HG02642 (cell line): ENCODE measurements around the gene IL6R.

Experiments used
- ATAC-seq: cut with Tn5 transposase; IDR thresholded peaks from one replicate; pipeline ENCODE4 v1.9.1; 2021; ENCODE audit warnings: mild to moderate bottlenecking; ENCODE audit not compliant: unreplicated experiment, poor library complexity

The IL6R gene

GRCh38 chr1:154443274-154444013, 38.3 kb downstream of the IL6R start:
- ATAC-seq = no peak

- ATAC-seq = peak; percentile 74
These were observed 39.9 kb downstream of the IL6R start for GRCh38 chr1:154445040-154445472.

GRCh38 chr1:154446292-154446691, 41.1 kb downstream of the IL6R start:
- ATAC-seq = no peak

- ATAC-seq = no peak
These were observed 41.6 kb downstream of the IL6R start for GRCh38 chr1:154446789-154447188.

GRCh38 chr1:154448331-154448811, 43.2 kb downstream of the IL6R start:
- ATAC-seq = no peak

GRCh38 chr1:154453161-154453560, 48.0 kb downstream of the IL6R start:
- no peak for ATAC-seq

GRCh38 chr1:154453574-154454352, 48.6 kb downstream of the IL6R start:
- ATAC-seq = no peak

- no peak for ATAC-seq
These were observed 49.4 kb downstream of the IL6R start for GRCh38 chr1:154454386-154455120.

- no peak for ATAC-seq
These were observed 51.5 kb downstream of the IL6R start for GRCh38 chr1:154456631-154457030.

- ATAC-seq = no peak
These were observed 53.9 kb downstream of the IL6R start for GRCh38 chr1:154459080-154459479.

GRCh38 chr1:154460695-154461260, 55.6 kb downstream of the IL6R start:
- no peak for ATAC-seq

GRCh38 chr1:154463512-154463990, 58.4 kb downstream of the IL6R start:
- no peak for ATAC-seq

GRCh38 chr1:154465621-154466195, 60.6 kb downstream of the IL6R start:
- ATAC-seq = no peak

- ATAC-seq = no peak
These were observed 61.1 kb downstream of the IL6R start for GRCh38 chr1:154466206-154466605.

GRCh38 chr1:154466921-154467417, 61.8 kb downstream of the IL6R start:
- ATAC-seq = no peak

GRCh38 chr1:154467434-154468102, 62.4 kb downstream of the IL6R start:
- ATAC-seq = no peak

GRCh38 chr1:154468535-154469250, 63.5 kb downstream of the IL6R start:
- no peak for ATAC-seq

- no peak for ATAC-seq
These were observed 64.9 kb downstream of the IL6R start for GRCh38 chr1:154469844-154470560.
